GM06990 (cell line): ENCODE data around the gene FAM9A.

Source experiments
- DNase-seq: peaks from one replicate; pipeline ENCODE4 v3.0.0-alpha.2; 2011; ENCODE audit not compliant: insufficient read length; ENCODE audit errors: extremely low read depth
- H3K27me3 ChIP-seq: replicated peaks from 2 replicates; pipeline ENCODE4 v1.6.0; 2011; ENCODE audit warnings: low read length; ENCODE audit not compliant: control insufficient read depth, insufficient read depth
- H3K36me3 ChIP-seq: 2 replicates; pipeline ENCODE4 v1.5.1; 2011; ENCODE audit warnings: low read length; ENCODE audit not compliant: control insufficient read depth, insufficient read depth
- H3K4me3 ChIP-seq: replicated peaks from 2 replicates; pipeline ENCODE4 v1.5.1; 2011; ENCODE audit warnings: low read depth, mild to moderate bottlenecking, control low read depth, low read length
- CTCF ChIP-seq: IDR thresholded peaks from 2 replicates; pipeline ENCODE4 v1.5.1; 2011; ENCODE audit warnings: low read length, control low read depth, mild to moderate bottlenecking, inconsistent platforms; ENCODE audit not compliant: insufficient read depth, poor library complexity, severe bottlenecking

FAM9A gene

GRCh38 chrX:8801041-8801599, at the start of gene FAM9A:
Gene FAM9A, minus strand, starts transcription at chrX:8801383. Its CDS starts 1,212 bp downstream, at chrX:8800171.
- DNase-seq: no peak
- Histone ChIP-seq H3K27me3 (no peaks in the 10 kb centered on the region), H3K4me3 (no peak within 1 kb of the TSS), H3K36me3 (no peaks in the 10 kb centered on the region)
- no peak for TF ChIP-seq CTCF

GRCh38 chrX:8850478-8850877, 49.3 kb upstream of the FAM9A start:
- no peak for TF ChIP-seq CTCF
- no peak for DNase-seq
- H3K4me3 ChIP-seq: no peak overlapping the region
- H3K36me3 ChIP-seq: no peaks in the 10 kb centered on the region
- H3K27me3 ChIP-seq: no peaks in the 10 kb centered on the region

GRCh38 chrX:8849945-8850344, 48.8 kb upstream of the FAM9A start:
- no peaks in the 10 kb centered on the region for H3K36me3 ChIP-seq
- peak; percentile 10 for TF ChIP-seq CTCF
- no peak overlapping the region for H3K4me3 ChIP-seq
- H3K27me3 ChIP-seq: no peaks in the 10 kb centered on the region
- no peak for DNase-seq

GRCh38 chrX:8849458-8849857, 48.3 kb upstream of the FAM9A start:
- no peaks in the 10 kb centered on the region for H3K36me3 ChIP-seq
- TF ChIP-seq CTCF: no peak
- no peaks in the 10 kb centered on the region for H3K27me3 ChIP-seq
- H3K4me3 ChIP-seq: no peak overlapping the region
- DNase-seq: no peak

- no peak for DNase-seq
- H3K27me3 ChIP-seq: no peaks in the 10 kb centered on the region
- H3K36me3 ChIP-seq: no peaks in the 10 kb centered on the region
- TF ChIP-seq CTCF: no peak
- no peak overlapping the region for H3K4me3 ChIP-seq
Observed at GRCh38 chrX:8848911-8849310, 47.7 kb upstream of the FAM9A start.

- no peak for DNase-seq
- no peak for TF ChIP-seq CTCF
- Histone ChIP-seq H3K36me3 (no peaks in the 10 kb centered on the region), H3K27me3 (no peaks in the 10 kb centered on the region), H3K4me3 (no peak overlapping the region)
Observed at GRCh38 chrX:8848441-8848840, 47.3 kb upstream of the FAM9A start.
